GM12878 (cell line): Measurements from ENCODE around the gene PCSK9. TPM values are rescaled to one million over a fixed set of nuclear protein-coding genes. Genes with fewer than 3 reads are reported as not detected.

Source experiments
- ATAC-seq: fragments of 200-7000 bp; cut with Tn5 transposase; 3 replicates; pipeline ENCODE4 v1.9.1; 2020; ENCODE audit warnings: mild to moderate bottlenecking, moderate library complexity
- BruUV-seq: library from RNA; stranded (reverse); fragments of 400-500 nt; replicated peaks from 2 replicates; lab custom pipeline; 2021; lab: Mats Ljungman, UMichigan
- CTCF ChIA-PET: fragments of 300-600 bp; sonication (Branson Sonifier 250); formaldehyde crosslinking; extraction: SDS; loops from one replicate; lab custom pipeline; 2021; ENCODE audit warnings: inconsistent platforms; lab: Yijun Ruan, JAX
- POLR2A ChIA-PET: fragments of 350-600 bp; formaldehyde crosslinking; extraction: SDS; loops from one replicate; lab custom pipeline; 2021; ENCODE audit warnings: inconsistent platforms; lab: Charles Lee
- RAD21 ChIA-PET: fragments of 300-600 bp; sonication (Branson Sonifier 250); formaldehyde crosslinking; loops from one replicate; lab custom pipeline; 2023; ENCODE audit warnings: antibody characterized with exemption; ENCODE audit not compliant: unreplicated experiment; lab: Charles Lee
- SMC1A ChIA-PET: fragments of 300-600 bp; sonication (Branson Sonifier 250); formaldehyde crosslinking; loops from one replicate; lab custom pipeline; 2023; ENCODE audit not compliant: unreplicated experiment, uncharacterized antibody; lab: Charles Lee
- DNase-seq: peaks from one replicate; pipeline ENCODE4 v3.0.0-alpha.2; 2011; ENCODE audit warnings: low read depth, low spot score
- FAIRE-seq: peaks from 3 replicates; lab custom pipeline; 2011; peaks lifted over from hg19 to GRCh38; lab: Jason Lieb, UNC
- H2AFZ ChIP-seq: 2 replicates; pipeline ENCODE4 v1.6.0; 2011; ENCODE audit warnings: low read depth, low read length, control low read depth; ENCODE audit not compliant: control insufficient read depth
- H3K27ac ChIP-seq: 2 replicates; pipeline ENCODE4 v1.5.1; 2011; ENCODE audit warnings: control low read depth; ENCODE audit not compliant: control insufficient read depth, insufficient read depth
- H3K27me3 ChIP-seq, 2 experiments: replicated peaks in 1 of 2; 2 replicates each; pipeline versions ENCODE4 v1.6.0 to v1.6.1; 2011; ENCODE audit warnings: low read length in 1 of 2; ENCODE audit not compliant: control insufficient read depth in 2 of 2, insufficient read depth in 2 of 2
- H3K36me3 ChIP-seq, 2 experiments: 2 replicates each; pipeline ENCODE4 v1.5.1; 2011; ENCODE audit warnings: low read length in 1 of 2; ENCODE audit not compliant: control insufficient read depth in 2 of 2, insufficient read depth in 2 of 2
- H3K4me1 ChIP-seq: 2 replicates; pipeline ENCODE4 v1.6.1; 2011; ENCODE audit warnings: mild to moderate bottlenecking, low read length, moderate library complexity, mixed read lengths; ENCODE audit not compliant: control insufficient read depth, insufficient read depth
- H3K4me2 ChIP-seq: 2 replicates; pipeline ENCODE4 v1.6.0; 2011; ENCODE audit warnings: control low read depth; ENCODE audit not compliant: control insufficient read depth, insufficient read depth
- H3K4me3 ChIP-seq: fragments of 200-600 bp; sonication (generic); 2 replicates; pipeline ENCODE4 v1.5.1; 2016
- H3K79me2 ChIP-seq: 2 replicates; pipeline ENCODE4 v1.6.0; 2011; ENCODE audit warnings: low read length; ENCODE audit not compliant: control insufficient read depth, insufficient read depth
- H3K9ac ChIP-seq: 2 replicates; pipeline ENCODE4 v1.8.0; 2011; ENCODE audit warnings: low read length, control low read depth, mixed read lengths; ENCODE audit not compliant: control insufficient read depth, insufficient read depth
- H3K9me3 ChIP-seq: replicated peaks from 3 replicates; pipeline ENCODE4 v1.5.1; 2011; ENCODE audit warnings: mild to moderate bottlenecking, low read length; ENCODE audit not compliant: control insufficient read depth, insufficient read depth
- H4K20me1 ChIP-seq: 2 replicates; pipeline ENCODE4 v1.6.0; 2011; ENCODE audit not compliant: control insufficient read depth, insufficient read depth
- BACH1 ChIP-seq: fragments of 450-650 bp; IDR thresholded peaks from 2 replicates; pipeline ENCODE4 v1.6.1; 2017; ENCODE audit warnings: mild to moderate bottlenecking, borderline replicate concordance
- DPF2 ChIP-seq: fragments of 450-650 bp; IDR thresholded peaks from 2 replicates; pipeline ENCODE4 v1.6.1; 2017; ENCODE audit warnings: mild to moderate bottlenecking
- WGBS: methylation state at CpG from one replicate; pipeline ENCODE4 v1.1.6; 2016; ENCODE audit warnings: low lambda C conversion rate; ENCODE audit not compliant: insufficient replicate concordance, insufficient coverage; ENCODE audit errors: missing lambda C conversion rate; 5-methylcytosine and 5-hydroxymethylcytosine counted together
- in situ Hi-C: fragments of 300-500 bp; cut with MboI; formaldehyde crosslinking; loops from 9 replicates; pipeline ENCODE4 v1.14.3; 2018; ENCODE audit warnings: mixed read lengths
- intact Hi-C: fragments of 100-400 bp; cut with micrococcal nuclease; formaldehyde crosslinking; loops from one replicate; pipeline ENCODE4 v1.14.2; 2022; ENCODE audit not compliant: unreplicated experiment
- polyA plus RNA-seq, 11 experiments: library from polyadenylated mRNA; depleted of rRNA in 4 of 11; unstranded in 6 of 11; stranded (reverse) in 5 of 11; fragments of >200 nt; fragmentation: Nextera tagmentation in 4 of 11; fragmentation: Illumina TruSeq in 1 of 11; extraction: Ambion mirVana in 4 of 11; extraction: Trizol in 1 of 11; gene quantifications; 1 replicate in 1 of 11; 2 replicates in 10 of 11; pipeline versions ENCODE4 v1.2.1 to v1.2.3, GENCODE V29; 2011 to 2016; ENCODE audit warnings: inconsistent platforms in 2 of 11, missing spikeins in 2 of 11, low read depth in 1 of 11
- total RNA-seq, 4 experiments: library from RNA; depleted of rRNA in 3 of 4; stranded (reverse); fragments of >200 nt in 3 of 4; fragmentation: Illumina TruSeq in 1 of 4; extraction: Trizol in 1 of 4; gene quantifications; 2 replicates each; pipeline versions ENCODE4 v1.2.1 to v1.2.3, GENCODE V29; 2013 to 2021
- TF ChIP-seq, protein P1 (sequence below): IDR thresholded peaks from 2 replicates; pipeline ENCODE4 v1.6.1; 2012; ENCODE audit warnings: mild to moderate bottlenecking, low read depth, low read length

The PCSK9 gene
- total and polyA plus RNA-seq, 10 of the 15 experiments (the other 5 are each of a cell fraction or from before 2014, with no cell fraction given) = 0.03 to 0.15 TPM; not detected in 8

DNA sequence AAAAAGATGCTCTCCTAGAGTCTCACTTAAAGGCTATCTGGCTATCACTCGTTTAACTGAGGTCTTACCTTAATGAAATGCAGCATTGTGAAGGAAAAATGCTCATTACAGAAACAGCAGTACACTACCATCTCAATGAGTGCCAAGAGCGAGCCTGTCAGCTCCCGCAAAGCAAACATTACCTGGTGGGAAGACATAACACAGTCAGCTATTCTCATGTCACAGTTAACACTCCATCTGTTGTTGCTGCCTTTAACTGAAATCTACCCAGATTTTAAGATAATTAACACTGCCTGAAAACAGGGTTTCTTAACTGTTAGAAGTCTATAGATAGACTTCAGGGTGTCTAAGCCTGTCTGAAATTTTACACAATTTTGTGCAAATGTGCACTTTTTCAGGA, 39.1 kb downstream of the PCSK9 start:
- no peaks in the 10 kb centered on the region for H3K4me1 ChIP-seq
- no peak overlapping the region for H2AFZ ChIP-seq
- H3K27me3 ChIP-seq = no peaks in the 10 kb centered on the region
- in situ Hi-C loops = no loop called here
- H3K4me3 ChIP-seq = no peak overlapping the region
- no peaks in the 10 kb centered on the region for H3K79me2 ChIP-seq
- WGBS = 97% methylated on average over 3 of the region's 3 CpGs
- RAD21 ChIA-PET = interaction anchor here (1.0 kb wide), 1 partner anchor 126 kb away, joined by 4 read pairs; no protein-coding TSS in a partner anchor
- FAIRE-seq (no peak), ATAC-seq (no peak), DNase-seq (no peak)
- no peak overlapping the region for H3K27ac ChIP-seq
- POLR2A ChIA-PET = no interaction called here
- BruUV-seq = no TSS peak
- CTCF ChIA-PET = interaction anchor here (0.6 to 0.8 kb wide), 2 partner anchors 29 to 154 kb away, joined by 3 read pairs; no protein-coding TSS in a partner anchor
- intact Hi-C loops = no loop called here
- SMC1A ChIA-PET = no interaction called here
- no peaks in the 10 kb centered on the region for H3K9me3 ChIP-seq
- no peaks in the 10 kb centered on the region for H4K20me1 ChIP-seq
- TF ChIP-seq, protein P1, sequence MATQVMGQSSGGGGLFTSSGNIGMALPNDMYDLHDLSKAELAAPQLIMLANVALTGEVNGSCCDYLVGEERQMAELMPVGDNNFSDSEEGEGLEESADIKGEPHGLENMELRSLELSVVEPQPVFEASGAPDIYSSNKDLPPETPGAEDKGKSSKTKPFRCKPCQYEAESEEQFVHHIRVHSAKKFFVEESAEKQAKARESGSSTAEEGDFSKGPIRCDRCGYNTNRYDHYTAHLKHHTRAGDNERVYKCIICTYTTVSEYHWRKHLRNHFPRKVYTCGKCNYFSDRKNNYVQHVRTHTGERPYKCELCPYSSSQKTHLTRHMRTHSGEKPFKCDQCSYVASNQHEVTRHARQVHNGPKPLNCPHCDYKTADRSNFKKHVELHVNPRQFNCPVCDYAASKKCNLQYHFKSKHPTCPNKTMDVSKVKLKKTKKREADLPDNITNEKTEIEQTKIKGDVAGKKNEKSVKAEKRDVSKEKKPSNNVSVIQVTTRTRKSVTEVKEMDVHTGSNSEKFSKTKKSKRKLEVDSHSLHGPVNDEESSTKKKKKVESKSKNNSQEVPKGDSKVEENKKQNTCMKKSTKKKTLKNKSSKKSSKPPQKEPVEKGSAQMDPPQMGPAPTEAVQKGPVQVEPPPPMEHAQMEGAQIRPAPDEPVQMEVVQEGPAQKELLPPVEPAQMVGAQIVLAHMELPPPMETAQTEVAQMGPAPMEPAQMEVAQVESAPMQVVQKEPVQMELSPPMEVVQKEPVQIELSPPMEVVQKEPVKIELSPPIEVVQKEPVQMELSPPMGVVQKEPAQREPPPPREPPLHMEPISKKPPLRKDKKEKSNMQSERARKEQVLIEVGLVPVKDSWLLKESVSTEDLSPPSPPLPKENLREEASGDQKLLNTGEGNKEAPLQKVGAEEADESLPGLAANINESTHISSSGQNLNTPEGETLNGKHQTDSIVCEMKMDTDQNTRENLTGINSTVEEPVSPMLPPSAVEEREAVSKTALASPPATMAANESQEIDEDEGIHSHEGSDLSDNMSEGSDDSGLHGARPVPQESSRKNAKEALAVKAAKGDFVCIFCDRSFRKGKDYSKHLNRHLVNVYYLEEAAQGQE = no peak
- TF ChIP-seq BACH1 (no peak), DPF2 (no peak)
- H3K9ac ChIP-seq = no peak overlapping the region
- peaks cover 9 to 42% of the 10 kb centered on the region in 2 experiments for H3K36me3 ChIP-seq
- no peak overlapping the region for H3K4me2 ChIP-seq
